Esophagus muscularis mucosa (tissue), 4 donors: ENCODE data around the gene STAT6. TPM values are rescaled to one million over a fixed set of nuclear protein-coding genes. Genes with fewer than 3 reads are reported as not detected.
A peak's percentile ranks its signal among the peaks of the same experiment; 100 is the strongest.

Experiments
- DNase-seq: peaks from one replicate; pipeline ENCODE4 v3.0.0-alpha.2; 2017; ENCODE audit errors: extremely low spot score
- H3K27ac ChIP-seq, 4 donors: fragments of 200-600 bp; sonication (generic); replicated peaks in 1 of 4; 1 replicate in 3 of 4; 2 replicates in 1 of 4; pipeline ENCODE4 v1.5.1; 2016 to 2019; ENCODE audit warnings: mild to moderate bottlenecking in 1 of 4
- H3K27me3 ChIP-seq, 4 donors: fragments of 200-600 bp; sonication (generic); one replicate each; pipeline versions ENCODE4 v1.5.1 to v1.6.0; 2016 to 2019
- H3K36me3 ChIP-seq, 4 donors: fragments of 200-600 bp; sonication (generic); one replicate each; pipeline ENCODE4 v1.5.1; 2016 to 2019
- H3K4me1 ChIP-seq, 4 donors: fragments of 200-600 bp; sonication (generic); one replicate each; pipeline ENCODE4 v1.5.1; 2016 to 2019
- H3K4me3 ChIP-seq, 4 donors: fragments of 200-600 bp; sonication (generic); 1 replicate in 2 of 4; 2 replicates in 2 of 4; pipeline ENCODE4 v1.5.1; 2016 to 2019; ENCODE audit warnings: mild to moderate bottlenecking in 4 of 4, moderate library complexity in 1 of 4
- H3K9me3 ChIP-seq, 4 donors: fragments of 200-600 bp; sonication (generic); 1 replicate in 3 of 4; 2 replicates in 1 of 4; pipeline ENCODE4 v1.5.1; 2016 to 2019
- EP300 ChIP-seq: sonication (generic); formaldehyde crosslinking; IDR thresholded peaks from one replicate; pipeline ENCODE4 v1.6.1; 2017; ENCODE audit warnings: antibody characterized with exemption
- POLR2A ChIP-seq: fragments of 450-650 bp; IDR thresholded peaks from one replicate; pipeline ENCODE4 v1.6.1; 2017; ENCODE audit warnings: antibody characterized with exemption, moderate library complexity, mild to moderate bottlenecking, low read depth
- POLR2AphosphoS5 ChIP-seq, 2 donors: sonication (generic); formaldehyde crosslinking; IDR thresholded peaks; one replicate each; pipeline ENCODE4 v1.6.1; 2017; ENCODE audit warnings: antibody characterized with exemption in 2 of 2
- WGBS: methylation state at CpG from one replicate; pipeline ENCODE4 v1.1.5; 2018; 5-methylcytosine and 5-hydroxymethylcytosine counted together
- intact Hi-C: fragments of 100-400 bp; cut with DNase I; formaldehyde crosslinking; loops from one replicate; pipeline ENCODE4 v1.15.1; 2023
- total RNA-seq, 4 donors: library from RNA; depleted of rRNA; stranded (reverse); fragments of >200 nt; gene quantifications; one replicate each; pipeline versions ENCODE4 v1.1.0 to v1.2.1, GENCODE V29; 2016
- TF ChIP-seq, protein P1 (sequence below), 3 experiments: fragments of 200-600 bp in 2 of 3; fragments of 450-650 bp in 1 of 3; sonication (generic) in 2 of 3; IDR thresholded peaks; one replicate each; pipeline ENCODE4 v1.5.1; 2017 to 2019; ENCODE audit warnings: antibody characterized with exemption in 3 of 3, mild to moderate bottlenecking in 2 of 3, moderate library complexity in 1 of 3

The STAT6 gene
- total RNA-seq, 4 donors from 2014 or later: 111 to 168 (median 157) TPM

DNA sequence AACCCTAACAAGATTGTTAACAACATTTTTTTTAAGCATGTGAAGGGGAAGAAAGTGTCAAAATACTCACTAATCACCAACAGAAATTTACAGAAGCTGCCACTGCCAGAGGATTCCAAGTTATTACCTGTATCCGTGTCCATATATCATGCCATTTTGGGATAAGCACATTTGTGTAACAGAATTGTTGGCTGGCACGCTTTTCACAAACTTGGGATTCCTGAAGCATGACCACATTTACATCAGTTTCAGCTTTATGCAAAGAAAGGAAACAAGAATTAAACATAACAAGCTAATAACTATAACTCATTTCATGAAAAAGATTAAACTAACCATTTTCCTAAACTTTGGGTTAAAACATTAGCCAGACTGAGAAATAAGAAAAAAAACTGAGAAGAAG is 38.5 kb downstream of the STAT6 start:
- Histone ChIP-seq H3K27ac (peak overlapping the region; percentile 70 to 78 (median 76)), H3K4me3 (peak overlapping the region in 3 of 4 donors; percentile 15 to 36 (median 23)), H3K27me3 (no peaks in the 10 kb centered on the region), H3K4me1 (peaks cover 1 to 37% (median 32%) of the 10 kb centered on the region in 4 donors), H3K9me3 (no peaks in the 10 kb centered on the region), H3K36me3 (peaks cover 0 to 37% (median 26%) of the 10 kb centered on the region in 4 donors)
- DNase-seq: no peak
- intact Hi-C loops: no loop called here
- TF ChIP-seq, protein P1, sequence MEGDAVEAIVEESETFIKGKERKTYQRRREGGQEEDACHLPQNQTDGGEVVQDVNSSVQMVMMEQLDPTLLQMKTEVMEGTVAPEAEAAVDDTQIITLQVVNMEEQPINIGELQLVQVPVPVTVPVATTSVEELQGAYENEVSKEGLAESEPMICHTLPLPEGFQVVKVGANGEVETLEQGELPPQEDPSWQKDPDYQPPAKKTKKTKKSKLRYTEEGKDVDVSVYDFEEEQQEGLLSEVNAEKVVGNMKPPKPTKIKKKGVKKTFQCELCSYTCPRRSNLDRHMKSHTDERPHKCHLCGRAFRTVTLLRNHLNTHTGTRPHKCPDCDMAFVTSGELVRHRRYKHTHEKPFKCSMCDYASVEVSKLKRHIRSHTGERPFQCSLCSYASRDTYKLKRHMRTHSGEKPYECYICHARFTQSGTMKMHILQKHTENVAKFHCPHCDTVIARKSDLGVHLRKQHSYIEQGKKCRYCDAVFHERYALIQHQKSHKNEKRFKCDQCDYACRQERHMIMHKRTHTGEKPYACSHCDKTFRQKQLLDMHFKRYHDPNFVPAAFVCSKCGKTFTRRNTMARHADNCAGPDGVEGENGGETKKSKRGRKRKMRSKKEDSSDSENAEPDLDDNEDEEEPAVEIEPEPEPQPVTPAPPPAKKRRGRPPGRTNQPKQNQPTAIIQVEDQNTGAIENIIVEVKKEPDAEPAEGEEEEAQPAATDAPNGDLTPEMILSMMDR (IDR thresholded peaks at IDR 0.05): no peak
- TF ChIP-seq POLR2A (no peak), POLR2AphosphoS5 (IDR thresholded peaks at IDR 0.05) (peak in 1 of 2 donors; percentile 29), EP300 (no peak)
- 45% methylated on average over 2 of the region's 2 CpGs for WGBS

DNA sequence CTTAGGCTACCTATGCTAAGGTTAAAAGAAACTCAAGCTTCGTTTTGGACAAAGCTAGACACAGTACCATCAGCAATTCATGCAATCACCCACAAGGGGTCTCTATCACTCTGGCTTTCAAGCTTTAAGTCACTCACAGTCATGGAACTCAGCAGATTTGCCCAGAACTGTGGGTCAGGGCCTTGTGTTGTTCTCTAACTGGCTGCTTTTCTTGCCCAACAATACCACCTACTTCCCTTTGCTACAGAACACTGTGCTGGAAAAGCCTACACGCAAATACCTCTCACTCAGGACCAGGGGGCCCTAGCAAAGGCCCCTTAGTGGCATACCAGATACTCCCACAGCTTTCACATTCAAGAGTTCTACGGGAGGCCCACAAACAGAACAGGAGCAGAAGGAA is 41.6 kb downstream of the STAT6 start:
- Histone ChIP-seq H3K27me3 (no peaks in the 10 kb centered on the region), H3K36me3 (peaks cover 0 to 53% (median 24%) of the 10 kb centered on the region in 4 donors), H3K4me3 (no peak overlapping the region), H3K4me1 (peaks cover 0 to 31% (median 28%) of the 10 kb centered on the region in 4 donors), H3K9me3 (no peaks in the 10 kb centered on the region), H3K27ac (peak overlapping the region; percentile 75 to 82 (median 78))
- intact Hi-C loops: loop anchor here (1.0 to 2.0 kb wide), 2 partner anchors 43 to 113 kb away; no protein-coding TSS in a partner anchor
- DNase-seq: no peak
- TF ChIP-seq, protein P1 (IDR thresholded peaks at IDR 0.05): peak; percentile 93 to 96 (median 93)
- TF ChIP-seq POLR2A (no peak), POLR2AphosphoS5 (IDR thresholded peaks at IDR 0.05) (peak; percentile 64 to 75)
- WGBS: 13% methylated on average over 3 of the region's 3 CpGs

DNA sequence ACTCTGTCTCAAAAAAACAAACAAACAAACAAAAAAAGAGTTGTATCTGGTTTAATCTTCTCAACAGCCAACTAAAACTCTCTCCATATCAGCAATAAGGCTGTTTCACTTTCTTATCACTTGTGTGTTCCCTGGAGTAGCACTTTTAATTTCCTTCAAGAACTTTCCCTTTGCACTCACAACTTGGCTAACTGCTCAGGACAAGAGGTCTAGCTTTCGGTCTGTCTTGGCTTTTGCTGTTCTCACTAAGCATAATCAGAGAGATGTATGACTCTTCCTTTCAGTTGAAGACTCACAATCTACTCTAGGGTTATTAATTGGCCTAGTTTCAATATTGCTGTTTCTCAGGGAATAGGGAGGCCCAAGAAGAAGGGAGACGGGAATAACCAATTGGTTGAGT is 44.9 kb downstream of the STAT6 start:
- Histone ChIP-seq H3K9me3 (no peaks in the 10 kb centered on the region), H3K27ac (no peak overlapping the region), H3K27me3 (no peaks in the 10 kb centered on the region), H3K36me3 (peaks cover 0 to 64% (median 17%) of the 10 kb centered on the region in 4 donors), H3K4me3 (no peak overlapping the region), H3K4me1 (peaks cover 0 to 11% (median 11%) of the 10 kb centered on the region in 4 donors)
- no peak for DNase-seq
- intact Hi-C loops: no loop called here
- TF ChIP-seq EP300: no peak
- TF ChIP-seq POLR2A: no peak
- TF ChIP-seq POLR2AphosphoS5 (IDR thresholded peaks at IDR 0.05): no peak
- TF ChIP-seq, protein P1 (IDR thresholded peaks at IDR 0.05): no peak
- 81% methylated on average over 2 of the region's 2 CpGs for WGBS

DNA sequence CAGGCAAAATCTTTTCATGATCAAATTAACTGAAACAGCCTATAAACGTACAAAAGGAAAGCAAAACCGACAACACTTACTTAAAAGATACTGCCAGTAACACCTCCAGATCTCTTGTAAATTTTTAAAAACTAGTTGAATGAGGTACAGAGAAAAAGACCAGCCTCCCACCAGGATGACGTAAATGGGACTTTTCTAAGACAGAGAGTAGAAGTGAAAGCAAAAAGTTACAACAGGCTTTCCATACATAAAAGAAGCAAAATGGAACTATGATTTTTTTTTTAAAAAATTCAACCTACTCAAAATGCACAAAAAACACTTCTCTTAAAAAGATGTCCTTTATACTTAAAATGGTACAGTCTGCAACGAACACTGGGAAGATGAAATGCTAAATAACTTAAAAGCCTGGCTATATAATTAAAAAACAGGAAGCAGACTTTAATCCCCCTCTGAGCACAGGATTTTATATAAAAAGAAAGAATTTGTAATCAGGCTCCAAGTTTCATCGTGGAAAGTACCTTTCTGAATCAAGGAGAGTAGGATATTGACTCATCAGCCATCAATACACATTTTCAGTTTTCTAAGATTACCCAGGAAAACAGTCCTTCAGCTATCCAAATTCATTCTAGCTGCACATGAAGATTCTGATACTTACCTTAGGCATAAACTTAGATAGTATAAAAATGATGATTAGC is 47.0 kb downstream of the STAT6 start:
- DNase-seq: no peak
- Histone ChIP-seq H3K36me3 (peaks cover 12 to 79% (median 27%) of the 10 kb centered on the region in 4 donors), H3K27ac (no peak overlapping the region), H3K4me1 (peaks cover 0 to 2% (median under 1%) of the 10 kb centered on the region in 4 donors), H3K9me3 (no peaks in the 10 kb centered on the region), H3K27me3 (no peaks in the 10 kb centered on the region), H3K4me3 (no peak overlapping the region)
- TF ChIP-seq, protein P1 (IDR thresholded peaks at IDR 0.05): no peak
- TF ChIP-seq EP300: no peak
- no peak for TF ChIP-seq POLR2AphosphoS5 (IDR thresholded peaks at IDR 0.05)
- no peak for TF ChIP-seq POLR2A
- WGBS: 66% methylated on average over 5 of the region's 5 CpGs
- intact Hi-C loops: no loop called here
